Fibroblast of gingiva (primary cell): ENCODE measurements around the gene CHAF1A.

Source experiments
- DNase-seq: peaks from one replicate; pipeline ENCODE4 v3.0.0-alpha.2; 2011; ENCODE audit warnings: low read depth

The CHAF1A gene, protein sequence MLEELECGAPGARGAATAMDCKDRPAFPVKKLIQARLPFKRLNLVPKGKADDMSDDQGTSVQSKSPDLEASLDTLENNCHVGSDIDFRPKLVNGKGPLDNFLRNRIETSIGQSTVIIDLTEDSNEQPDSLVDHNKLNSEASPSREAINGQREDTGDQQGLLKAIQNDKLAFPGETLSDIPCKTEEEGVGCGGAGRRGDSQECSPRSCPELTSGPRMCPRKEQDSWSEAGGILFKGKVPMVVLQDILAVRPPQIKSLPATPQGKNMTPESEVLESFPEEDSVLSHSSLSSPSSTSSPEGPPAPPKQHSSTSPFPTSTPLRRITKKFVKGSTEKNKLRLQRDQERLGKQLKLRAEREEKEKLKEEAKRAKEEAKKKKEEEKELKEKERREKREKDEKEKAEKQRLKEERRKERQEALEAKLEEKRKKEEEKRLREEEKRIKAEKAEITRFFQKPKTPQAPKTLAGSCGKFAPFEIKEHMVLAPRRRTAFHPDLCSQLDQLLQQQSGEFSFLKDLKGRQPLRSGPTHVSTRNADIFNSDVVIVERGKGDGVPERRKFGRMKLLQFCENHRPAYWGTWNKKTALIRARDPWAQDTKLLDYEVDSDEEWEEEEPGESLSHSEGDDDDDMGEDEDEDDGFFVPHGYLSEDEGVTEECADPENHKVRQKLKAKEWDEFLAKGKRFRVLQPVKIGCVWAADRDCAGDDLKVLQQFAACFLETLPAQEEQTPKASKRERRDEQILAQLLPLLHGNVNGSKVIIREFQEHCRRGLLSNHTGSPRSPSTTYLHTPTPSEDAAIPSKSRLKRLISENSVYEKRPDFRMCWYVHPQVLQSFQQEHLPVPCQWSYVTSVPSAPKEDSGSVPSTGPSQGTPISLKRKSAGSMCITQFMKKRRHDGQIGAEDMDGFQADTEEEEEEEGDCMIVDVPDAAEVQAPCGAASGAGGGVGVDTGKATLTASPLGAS

DNA sequence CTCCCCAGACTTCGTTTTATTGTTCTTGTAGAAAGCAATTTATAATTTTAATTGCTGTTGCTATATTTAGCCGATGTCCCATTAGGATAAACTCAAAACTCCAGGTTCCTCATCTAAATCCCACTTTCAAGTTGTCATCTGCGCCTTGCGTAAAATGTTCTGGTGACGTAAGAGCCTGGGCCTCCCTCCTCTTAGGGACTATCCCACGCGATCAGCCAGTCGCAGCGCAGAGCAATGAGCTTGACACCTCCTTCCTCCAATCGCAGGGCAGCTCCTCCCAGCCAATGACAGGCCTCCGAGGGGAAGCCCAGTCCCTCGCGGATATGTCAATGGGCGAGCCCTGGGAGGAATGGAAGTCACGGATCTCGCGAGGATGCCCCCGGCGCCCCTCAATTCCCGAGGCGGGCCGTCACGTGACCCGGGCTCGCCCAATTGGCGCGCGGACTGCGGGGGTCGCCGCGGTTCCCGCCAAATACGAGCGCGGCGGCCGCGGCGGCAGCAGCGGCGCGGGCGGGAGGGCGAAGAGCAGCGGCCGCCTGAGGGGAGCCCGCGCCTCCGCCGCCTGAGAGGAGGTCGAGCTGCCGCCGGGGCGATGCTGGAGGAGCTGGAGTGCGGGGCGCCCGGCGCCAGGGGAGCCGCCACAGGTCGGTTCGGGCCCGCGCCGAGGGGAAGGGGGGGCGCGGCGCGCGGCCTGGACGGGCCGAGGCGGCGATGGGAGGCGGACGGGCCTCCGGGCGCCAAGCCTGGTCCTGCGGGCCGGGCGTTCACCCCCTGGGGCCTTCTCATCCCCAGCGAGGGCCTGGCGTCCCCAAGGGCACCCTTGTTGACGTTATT, at the start of gene CHAF1A:
CHAF1A (plus strand) TSS at position 470 of the 834 bp plus-strand sequence; CDS start at position 593, 123 bp downstream.
- DNase-seq: peak; percentile 100

DNA sequence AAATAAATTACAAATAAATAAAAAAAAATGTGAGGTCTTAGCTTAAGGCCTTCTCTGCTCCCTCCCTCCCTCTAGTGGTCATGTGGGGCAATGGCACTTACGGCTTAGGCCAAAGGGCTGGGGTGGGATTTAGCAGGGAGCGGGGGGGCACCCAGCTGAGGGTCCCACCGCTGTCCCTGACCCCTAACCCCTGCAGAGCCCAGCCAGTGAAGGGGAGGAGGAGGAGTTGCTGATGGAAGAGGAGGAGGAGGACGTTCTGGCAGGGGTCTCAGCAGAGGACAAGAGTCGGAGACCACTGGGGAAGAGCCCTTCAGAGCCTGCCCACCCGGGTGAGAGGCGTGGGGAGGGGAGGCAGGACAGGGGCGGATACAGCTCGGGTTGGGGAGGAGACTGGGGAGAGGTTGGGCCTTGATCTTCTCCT, 49.7 kb upstream of the CHAF1A start:
- DNase-seq: peak; percentile 60

DNA sequence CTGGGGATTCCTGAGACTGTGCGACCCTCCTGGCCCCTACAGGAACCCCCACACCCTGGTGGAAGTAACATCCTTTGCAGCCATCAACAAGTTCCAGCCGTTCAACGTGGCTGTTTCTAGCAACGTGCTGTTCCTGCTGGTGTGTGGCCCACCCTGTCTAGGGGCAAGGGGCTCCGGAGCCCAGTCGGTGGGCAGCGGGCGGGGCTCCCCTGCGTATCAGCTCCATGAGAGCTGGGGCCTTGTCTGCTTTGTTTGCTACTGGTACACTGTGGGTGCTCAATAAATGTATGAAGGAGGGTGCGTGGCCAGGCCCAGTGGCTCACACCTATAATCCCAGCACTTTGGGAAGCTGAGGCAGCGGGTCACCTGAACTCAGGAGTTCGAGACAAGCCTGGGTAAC, 48.2 kb upstream of the CHAF1A start:
- DNase-seq: no peak

DNA sequence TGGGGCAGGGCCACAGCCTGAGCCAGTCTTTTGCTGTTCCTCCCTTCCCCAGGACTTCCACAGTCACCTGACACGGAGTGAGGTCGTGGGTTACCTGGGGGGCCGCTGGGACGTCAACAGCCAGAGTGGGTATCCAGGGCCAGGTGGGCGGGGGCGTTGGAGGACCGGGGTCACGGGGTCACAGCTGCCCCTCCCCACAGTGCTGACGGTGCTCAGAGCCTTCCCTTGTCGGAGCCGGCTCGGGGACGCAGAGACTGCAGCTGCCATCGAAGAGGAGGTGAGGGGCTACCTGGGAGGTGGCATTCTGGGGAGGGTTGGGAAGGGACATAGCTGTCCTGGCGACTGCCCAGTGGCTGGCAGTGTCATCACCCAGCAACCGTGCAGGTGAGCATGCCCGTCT, 47.5 kb upstream of the CHAF1A start:
- DNase-seq: no peak

DNA sequence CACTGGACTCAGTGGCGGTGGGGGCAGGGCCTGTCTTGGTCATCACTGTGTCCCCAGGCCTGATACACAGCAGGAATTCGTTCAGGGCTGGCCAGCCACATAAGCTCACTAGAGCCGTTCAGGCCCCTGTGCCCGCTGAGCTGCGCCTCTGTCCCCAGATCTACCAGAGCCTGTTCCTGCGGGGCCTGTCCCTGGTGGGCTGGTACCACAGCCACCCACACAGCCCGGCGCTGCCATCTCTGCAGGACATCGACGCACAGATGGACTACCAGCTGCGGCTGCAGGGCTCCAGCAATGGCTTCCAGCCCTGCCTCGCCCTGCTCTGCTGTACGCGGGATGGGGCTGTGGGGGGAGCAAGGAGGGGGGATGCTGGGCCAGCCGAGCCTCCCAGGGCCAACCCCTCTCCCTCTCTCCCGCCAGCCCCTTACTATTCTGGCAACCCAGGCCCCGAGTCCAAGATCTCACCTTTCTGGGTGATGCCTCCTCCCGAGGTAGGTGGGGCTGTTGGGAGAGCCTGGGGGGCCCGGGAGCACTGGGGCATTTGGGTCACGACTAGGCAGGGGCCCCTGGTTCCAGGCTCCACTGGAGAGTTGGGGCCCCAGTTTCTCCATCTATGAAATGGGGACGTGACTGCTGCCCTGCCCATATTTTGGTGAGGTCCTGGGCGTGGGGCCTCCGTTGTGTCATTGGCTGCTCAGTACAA, 45.2 kb upstream of the CHAF1A start:
- no peak for DNase-seq

DNA sequence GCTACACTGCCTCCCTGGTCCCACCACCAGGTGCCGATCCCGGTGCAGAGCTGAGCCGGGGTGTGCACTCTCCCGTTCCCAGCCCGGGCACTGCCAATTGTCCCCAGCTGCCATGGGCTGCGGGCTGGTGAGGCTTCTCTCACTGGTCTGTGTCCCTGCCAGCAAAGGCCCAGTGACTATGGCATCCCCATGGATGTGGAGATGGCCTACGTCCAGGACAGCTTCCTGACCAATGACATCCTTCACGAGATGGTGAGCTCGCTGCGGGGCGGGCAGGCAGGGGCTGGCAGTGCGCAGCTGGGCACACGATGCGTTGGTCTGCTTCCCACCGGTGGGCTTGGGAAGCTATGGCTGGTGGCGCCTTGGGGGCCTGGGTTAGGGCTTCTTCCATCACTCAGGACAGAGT, 44.5 kb upstream of the CHAF1A start:
- DNase-seq: no peak

DNA sequence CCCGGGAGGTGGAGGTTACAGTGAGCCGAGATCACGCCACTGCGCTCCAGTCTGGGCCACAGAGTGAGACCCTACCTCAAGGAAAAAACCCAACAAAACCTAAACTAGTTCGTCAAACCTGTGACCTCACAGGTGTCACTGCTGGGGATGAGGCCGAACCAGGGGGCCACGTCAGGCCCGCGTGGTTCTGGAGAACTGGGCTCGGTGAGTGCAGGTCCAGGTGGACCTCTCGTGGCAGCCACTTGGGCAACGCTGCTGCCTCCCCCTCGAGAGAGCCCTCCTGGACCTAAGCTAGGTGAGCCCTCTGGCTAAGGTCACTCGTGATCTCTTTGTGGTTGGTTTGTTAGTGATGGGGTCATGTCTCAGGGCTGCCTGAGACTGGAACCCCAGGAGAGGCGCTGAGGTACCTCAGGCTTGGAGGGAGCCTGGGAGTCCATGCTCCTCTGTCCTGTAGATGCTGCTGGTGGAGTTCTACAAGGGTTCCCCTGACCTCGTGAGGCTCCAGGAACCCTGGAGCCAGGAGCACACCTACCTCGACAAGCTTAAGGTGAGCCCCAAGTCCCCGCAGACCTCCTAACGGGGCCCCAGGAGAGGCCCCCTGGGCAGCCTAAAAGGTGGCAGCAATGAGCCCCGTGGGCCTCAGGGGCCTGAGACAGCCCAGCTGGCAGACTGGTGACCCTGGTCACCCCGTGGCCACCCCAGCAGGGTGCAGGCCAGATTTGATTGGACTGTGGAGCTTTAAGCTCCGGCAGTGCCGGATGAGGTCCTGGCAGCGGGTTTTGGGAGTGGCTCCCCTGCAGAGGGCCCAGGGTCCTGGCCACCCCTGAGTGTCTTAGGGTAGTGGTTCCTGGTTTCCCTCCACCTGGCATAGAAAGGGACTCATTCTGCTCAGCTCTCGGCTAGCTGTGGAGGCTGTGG, 43.5 kb upstream of the CHAF1A start:
- no peak for DNase-seq

DNA sequence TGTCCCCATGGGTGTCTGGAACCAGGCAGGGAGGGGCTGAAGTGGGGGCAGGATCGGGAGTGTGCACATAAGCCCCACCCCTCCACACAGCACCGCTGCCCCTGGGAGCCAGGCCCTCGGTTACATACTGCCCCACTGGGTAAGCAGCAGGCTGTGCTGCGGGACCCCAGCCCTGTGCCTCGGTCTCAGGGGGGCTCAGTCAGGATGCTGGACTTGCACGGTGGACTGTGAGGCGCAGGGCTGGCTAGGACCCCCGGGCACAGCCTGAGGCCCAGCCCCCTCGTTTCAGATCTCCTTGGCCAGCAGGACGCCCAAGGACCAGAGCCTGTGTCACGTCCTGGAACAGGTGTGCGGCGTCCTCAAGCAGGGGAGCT, 42.8 kb upstream of the CHAF1A start:
- DNase-seq: no peak

DNA sequence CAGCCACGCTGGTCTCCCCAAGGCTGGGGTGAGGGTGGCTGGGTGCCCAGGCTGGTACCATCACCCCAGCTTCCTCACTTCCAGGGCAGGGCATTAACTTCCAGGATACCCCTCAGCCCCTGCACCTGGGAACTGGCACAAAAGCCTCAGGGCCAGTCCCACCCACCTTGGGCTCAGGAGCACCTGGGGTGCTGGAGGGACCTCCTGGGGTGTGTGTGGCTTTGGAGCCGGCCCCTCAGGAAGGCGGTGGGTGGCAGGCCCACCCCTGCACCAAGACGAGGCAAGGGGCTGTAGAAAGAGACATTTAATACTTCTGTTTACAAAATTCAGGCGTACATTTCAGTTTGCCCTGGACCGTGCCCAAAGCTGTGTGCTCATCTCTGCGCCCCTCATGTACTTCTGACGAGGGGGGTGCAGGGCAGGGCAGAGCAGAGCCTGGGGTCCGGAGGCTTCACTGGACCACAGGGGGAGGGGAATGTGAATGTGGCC, 42.3 kb upstream of the CHAF1A start:
- DNase-seq: no peak

DNA sequence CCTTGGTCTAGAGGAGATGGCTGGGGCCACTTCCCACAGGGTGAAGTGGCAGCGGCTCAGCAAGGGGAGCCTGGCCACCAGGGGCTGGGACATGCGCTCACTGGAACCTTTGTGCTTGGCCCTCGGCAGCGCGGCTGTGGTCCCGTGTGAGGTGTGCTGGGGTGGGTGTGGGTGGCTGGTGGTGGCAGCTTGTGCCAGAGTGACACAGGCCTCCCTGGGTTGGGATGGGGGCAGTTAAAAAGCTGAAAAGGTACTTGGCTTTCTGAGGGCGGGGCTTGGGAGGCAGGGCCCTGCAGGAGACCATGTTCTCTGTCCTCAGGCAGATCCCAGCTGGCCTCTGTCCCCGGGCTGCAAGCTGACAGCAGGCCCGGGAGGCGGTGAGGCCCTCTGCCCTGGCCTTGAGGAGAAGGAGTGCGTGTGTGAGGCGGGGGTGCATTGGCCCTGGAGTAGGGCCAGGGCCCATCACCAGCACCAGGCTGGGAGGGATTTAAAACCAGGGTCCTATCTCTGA, 41.7 kb upstream of the CHAF1A start:
- DNase-seq: no peak

DNA sequence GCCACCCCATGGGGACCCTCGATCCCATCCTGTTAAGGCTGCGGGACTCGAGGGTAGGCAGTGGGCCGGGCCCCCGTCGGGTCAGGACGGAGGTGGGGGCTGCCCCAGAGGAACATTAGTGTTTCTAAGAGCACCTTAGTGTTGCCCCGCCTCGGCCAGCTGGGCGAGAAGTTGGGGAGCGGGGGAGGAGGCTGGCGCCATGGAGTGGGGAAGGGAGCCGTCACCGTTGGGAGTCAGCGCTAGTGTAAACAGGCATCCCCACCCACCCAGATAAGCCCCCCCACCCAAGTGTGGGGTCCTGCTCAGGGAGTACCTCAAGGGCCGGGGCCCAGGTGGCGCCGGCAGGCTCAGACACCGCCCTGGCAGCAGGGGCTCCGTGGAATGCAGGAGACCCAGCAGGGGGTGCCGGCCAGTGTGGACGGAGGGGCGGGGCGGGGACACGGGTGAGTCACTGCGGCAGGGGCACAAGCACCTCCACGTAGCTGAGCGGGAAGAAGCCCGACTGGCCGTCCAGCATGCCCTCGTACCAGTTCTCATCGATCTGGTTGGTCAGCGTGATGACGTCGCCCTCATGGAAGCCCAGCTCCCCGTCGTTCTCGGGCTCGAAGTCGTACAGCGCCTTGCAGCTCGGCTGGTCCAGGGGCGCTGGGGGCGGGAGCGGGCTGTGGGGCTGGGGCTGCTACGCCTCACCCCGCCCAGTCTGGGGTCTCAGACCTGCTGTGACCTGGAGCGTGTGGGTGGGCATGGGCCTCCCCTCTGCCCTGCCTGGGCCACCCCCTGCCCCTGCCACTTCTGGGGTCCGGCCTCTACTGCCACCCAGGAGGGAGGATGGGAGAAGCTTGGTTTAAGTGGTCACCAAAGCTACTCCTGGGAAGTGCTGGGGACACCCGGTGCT, 41.0 kb upstream of the CHAF1A start:
- no peak for DNase-seq

DNA sequence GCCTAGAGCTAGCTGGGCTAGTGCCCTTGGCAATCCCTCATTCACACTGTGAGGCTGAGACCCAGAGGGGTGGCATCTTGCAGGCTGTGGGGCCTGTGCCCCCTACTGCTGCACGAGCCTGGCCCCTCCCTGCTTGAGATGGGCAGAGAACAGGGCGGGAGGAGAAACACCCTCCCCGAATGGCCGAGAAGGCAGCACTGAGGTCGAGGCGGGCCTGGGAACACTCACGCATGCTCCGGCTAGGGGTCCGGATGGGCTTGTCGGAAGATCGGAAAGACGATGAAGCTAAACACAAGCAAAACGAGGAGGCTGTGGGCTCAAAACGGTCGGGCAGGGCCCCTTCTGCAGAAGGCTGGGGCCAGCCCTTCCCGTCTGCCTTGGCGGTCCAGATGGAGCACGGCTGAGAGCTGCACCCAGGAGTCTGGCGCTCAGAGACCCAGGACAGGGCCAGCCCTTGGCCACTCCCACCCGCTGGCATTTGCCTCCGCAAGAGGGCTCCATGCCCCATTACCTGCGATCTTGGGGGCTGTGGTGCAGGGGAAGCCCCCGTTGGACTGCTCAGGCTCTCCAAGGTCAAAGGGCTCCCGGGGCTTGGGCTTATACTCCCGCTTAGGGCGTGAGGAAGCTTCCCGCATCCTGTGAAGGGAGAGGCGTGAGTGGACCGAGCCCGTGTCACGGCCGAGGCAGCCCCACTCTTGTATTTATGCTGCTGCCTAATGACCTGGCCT, 40.2 kb upstream of the CHAF1A start:
- no peak for DNase-seq

DNA sequence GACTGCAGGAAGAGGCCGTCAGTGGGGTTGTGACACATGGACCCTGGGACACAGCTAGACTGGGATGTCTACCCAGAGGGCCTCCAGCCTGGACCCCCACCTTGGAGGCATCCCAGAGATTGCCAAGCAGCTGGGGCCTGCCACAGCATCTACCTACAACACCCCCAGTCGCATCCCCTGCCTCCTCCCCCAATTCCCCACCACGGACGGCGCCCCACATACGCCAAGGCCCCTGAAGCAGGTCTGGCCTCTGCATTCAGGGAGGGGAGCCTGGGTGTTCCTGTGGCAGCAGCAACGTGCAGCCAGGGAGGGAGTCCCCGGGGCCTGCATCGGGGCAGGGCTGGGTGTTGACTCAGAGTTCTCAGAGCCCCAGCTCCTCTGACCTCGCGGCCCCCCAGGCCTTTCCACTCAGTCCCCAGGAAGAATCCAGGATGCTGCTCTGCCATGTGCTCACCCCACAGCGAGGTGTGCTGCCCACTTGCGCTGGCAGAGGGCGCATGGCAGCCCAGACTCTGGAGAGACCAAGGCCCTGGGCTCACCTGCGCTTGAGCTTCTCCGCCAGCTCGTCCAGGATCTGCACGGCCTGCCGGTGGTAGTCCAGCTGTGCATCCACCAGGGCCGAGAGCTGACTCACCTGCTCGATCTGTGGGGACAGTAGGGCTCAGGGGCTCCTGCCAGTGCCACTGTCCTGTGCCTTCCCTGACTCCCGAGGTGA, 39.5 kb upstream of the CHAF1A start:
- no peak for DNase-seq

DNA sequence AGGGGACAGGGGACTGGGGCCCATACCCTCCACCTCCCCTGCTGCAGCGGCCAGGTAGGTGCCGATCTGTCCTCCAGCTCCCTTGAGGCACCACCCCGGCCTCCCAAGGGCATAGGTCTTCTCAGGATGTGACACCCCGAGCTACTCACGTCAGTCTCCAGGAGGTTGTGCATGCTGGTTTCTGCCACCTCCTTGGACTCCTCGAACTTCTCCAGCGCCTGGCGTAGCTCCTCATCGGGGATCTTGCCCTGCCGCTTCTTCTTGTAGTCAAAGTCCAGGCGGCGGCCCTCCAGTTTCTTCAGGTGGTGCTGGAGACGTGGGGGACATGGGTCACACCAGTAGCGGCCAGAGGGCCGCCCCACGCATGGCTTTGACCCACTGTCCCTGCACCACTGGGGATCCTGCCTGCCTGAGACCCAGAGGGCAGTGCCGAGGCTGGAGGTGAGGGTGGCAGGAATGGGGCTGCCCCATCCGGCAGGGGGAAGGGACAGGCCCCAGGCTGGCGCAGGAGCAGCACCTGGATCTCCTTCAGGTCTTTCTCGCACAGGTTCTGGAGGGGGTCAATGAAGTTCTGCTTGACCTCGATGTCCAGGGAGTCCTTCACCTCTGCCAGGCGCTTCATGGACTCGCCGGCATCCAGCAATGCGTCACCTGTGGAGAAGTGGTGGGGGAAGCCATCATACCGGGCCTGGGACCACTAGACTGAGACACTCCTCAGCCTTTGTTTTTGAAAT, 38.7 kb upstream of the CHAF1A start:
- DNase-seq: no peak

DNA sequence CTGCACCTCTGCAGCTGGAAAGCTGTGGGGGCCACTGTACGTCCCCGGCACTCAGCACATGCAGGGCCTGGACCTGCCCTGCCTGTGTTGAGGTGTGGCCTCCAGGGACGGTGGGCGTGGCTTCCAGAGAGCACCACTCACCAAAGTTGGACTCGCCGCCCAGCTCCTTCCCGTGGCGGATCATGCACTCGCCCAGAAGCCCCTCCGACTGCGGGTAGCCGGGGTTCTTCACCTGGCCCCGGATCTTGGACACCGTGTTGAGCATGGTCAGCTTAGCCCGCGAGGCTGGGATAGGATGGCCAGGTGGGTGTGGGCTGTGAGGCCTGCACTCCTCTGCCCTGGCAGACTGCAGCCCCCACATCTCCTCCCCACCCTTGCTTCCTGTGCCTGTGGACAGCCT, 37.1 kb upstream of the CHAF1A start:
- DNase-seq: no peak

DNA sequence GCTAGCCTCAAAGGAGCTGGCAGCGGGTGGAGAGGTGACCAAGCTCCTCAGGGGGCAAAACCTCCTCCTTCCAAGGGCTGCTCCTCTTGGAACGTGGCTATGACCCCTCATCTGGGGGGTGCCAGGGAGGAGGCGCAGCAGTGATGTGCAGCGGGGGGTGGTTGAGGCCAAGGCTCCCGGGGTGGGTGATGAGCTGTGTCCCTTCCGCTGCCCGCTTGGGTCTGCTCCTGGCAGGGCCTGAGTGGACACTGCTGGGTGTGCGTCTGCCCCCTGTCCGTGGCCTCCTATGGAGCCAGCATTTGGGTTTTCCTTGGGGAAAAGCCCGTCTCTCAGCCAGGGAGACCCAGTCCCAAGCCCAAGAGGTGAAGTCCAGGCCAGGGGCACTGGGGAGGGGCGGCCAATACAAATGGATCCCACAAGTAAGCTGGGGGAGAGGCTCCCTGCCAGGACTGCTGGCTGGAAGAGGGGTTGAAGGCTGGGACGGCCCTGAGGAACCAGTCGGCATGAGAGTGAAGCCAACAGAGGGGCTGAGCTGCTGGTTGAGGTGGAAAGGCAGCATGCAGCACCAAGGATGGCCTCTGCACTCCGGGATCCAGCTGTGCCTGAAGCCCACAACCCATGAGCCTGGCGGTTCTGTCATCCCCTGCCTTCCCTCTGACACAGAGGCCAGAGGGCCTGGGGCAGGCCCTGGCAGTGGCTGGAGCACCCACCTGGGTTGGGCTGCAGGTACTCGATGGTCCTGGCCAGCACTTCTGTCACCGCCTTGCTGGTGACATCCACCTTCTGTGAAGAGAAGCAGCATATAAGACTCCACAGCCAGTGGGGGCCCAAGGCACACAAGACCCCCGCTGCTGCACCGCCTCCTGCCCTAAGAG, 36.4 kb upstream of the CHAF1A start:
- no peak for DNase-seq
